K562 (cell line): ENCODE results near the gene MYO1D.

ENCODE experiments used
- CTCF ChIP-seq, 3 experiments: IDR thresholded peaks in 2 of 3; conservative IDR thresholded peaks in 1 of 3; 2 replicates each; pipeline ENCODE4 v1.5.1; 2011 to 2012; ENCODE audit warnings: low read length in 3 of 3, mild to moderate bottlenecking in 3 of 3, control low read depth in 2 of 3, improper control_type of control experiment in 1 of 3, inconsistent platforms in 1 of 3, low read depth in 1 of 3, mixed read lengths in 1 of 3, moderate library complexity in 1 of 3; ENCODE audit not compliant: insufficient read depth in 2 of 3
- HDAC2 ChIP-seq: fragments of 450-650 bp; IDR thresholded peaks from 2 replicates; pipeline ENCODE4 v1.6.1; 2016; ENCODE audit warnings: mild to moderate bottlenecking
- NONO ChIP-seq, 2 experiments: fragments of 200-400 bp in 1 of 2; fragments of 450-650 bp in 1 of 2; formaldehyde crosslinking in 1 of 2; IDR thresholded peaks; 2 replicates each; pipeline ENCODE4 v1.6.1; 2017; ENCODE audit warnings: low read depth in 2 of 2, mild to moderate bottlenecking in 2 of 2, moderate library complexity in 2 of 2, low read length in 1 of 2
- SAFB2 ChIP-seq: fragments of 200-400 bp; formaldehyde crosslinking; IDR thresholded peaks from 2 replicates; pipeline ENCODE4 v1.6.1; 2018; ENCODE audit warnings: borderline replicate concordance, low read length, low read depth, moderate library complexity; ENCODE audit not compliant: severe bottlenecking
- STAG1 ChIP-seq: sonication (generic); formaldehyde crosslinking; IDR thresholded peaks from 2 replicates; pipeline ENCODE4 v1.5.0; 2020; ENCODE audit warnings: missing genetic modification reagents, borderline replicate concordance

GRCh38 chr17:32810690-32811089 lies 66.2 kb downstream of the MYO1D start:
- TF ChIP-seq CTCF (IDR thresholded peaks at IDR 0.05 in 2 of 3, conservative IDR thresholded peaks at IDR 0.05 in 1 of 3; ENCODE audit: insufficient read depth in 2 of 3, low read depth in 1 of 3, low read length in 3 of 3) (no peak), STAG1 (CRISPR knock-in tag) (no peak), NONO (IDR thresholded peaks at IDR 0.05; ENCODE audit: low read depth in 2 of 2, low read length in 1 of 2) (no peak), HDAC2 (no peak), SAFB2 (no peak)
